ENCODE data around the gene PRKX. TPM values are rescaled to one million over a fixed set of nuclear protein-coding genes. Genes with fewer than 3 reads are reported as not detected.

The PRKX gene
- total and polyA plus RNA-seq, 2 of the 8 experiments (the other 6 are each of a cell fraction or from before 2014, with no cell fraction given) = 19.4 to 55.3 TPM

DNA sequence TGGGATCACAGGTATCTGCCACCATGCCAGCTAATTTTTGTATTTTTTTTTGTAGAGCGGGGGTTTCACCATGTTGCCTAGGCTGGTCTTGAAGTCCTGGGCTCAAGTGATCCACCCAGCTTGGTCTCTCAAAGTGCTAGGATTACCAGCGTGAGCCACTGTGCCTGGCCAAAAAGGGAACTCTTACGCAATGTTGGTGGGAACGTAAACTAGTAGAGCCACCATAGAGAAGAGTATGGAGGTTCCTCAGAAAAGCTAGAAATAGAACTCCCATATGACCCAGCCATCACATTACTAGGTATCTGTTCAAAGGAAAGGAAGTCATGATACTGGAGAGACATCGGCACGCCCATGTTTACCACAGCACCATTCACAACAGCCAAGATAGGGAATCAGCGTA lies 85.9 kb downstream of the PRKX start:
- POLR2A ChIA-PET (ENCODE audit: partially characterized antibody) = no interaction called here
- H3K27ac ChIP-seq (ENCODE audit: low read depth, low read length) = no peak overlapping the region
- H3K23me2 ChIP-seq (ENCODE audit: low read depth, low read length) = no peaks in the 10 kb centered on the region
- no peak overlapping the region for H2BK120ac ChIP-seq (replicated peaks; ENCODE audit: low read depth, low read length)
- no peak overlapping the region for H2AK5ac ChIP-seq (ENCODE audit: low read depth, low read length)
- CTCF ChIA-PET (ENCODE audit: partially characterized antibody) = no interaction called here
- H2BK15ac ChIP-seq (ENCODE audit: low read length) = no peak overlapping the region
- H3K18ac ChIP-seq (ENCODE audit: extremely low read depth, low read length) = no peak overlapping the region
- no peak overlapping the region for H3K4me2 ChIP-seq (ENCODE audit: insufficient read depth in 1 of 2, low read depth in 2 of 2, low read length in 2 of 2)
- no peak overlapping the region for H2BK12ac ChIP-seq (ENCODE audit: low read depth, low read length)
- no peak overlapping the region for H3K4me3 ChIP-seq (ENCODE audit: extremely low read depth in 1 of 4, insufficient read depth in 2 of 4, low read depth in 3 of 4, low read length in 4 of 4)
- DNase-seq (ENCODE audit: low read depth in 1 of 2, low spot score in 2 of 2) (no peak), FAIRE-seq (no peak)
- H3K4me1 ChIP-seq (replicated peaks in 1 of 4; ENCODE audit: control insufficient read depth in 3 of 4, insufficient read depth in 4 of 4, low read length in 3 of 4) = no peaks in the 10 kb centered on the region
- no peak overlapping the region for H3K23ac ChIP-seq (ENCODE audit: insufficient read length)
- no peak overlapping the region for H3K56ac ChIP-seq (replicated peaks; ENCODE audit: insufficient read length, low read depth, low read length)
- H2BK20ac ChIP-seq (ENCODE audit: low read length) = no peak overlapping the region
- H4K5ac ChIP-seq (ENCODE audit: insufficient read length, low read depth, low read length) = no peak overlapping the region
- H3K79me2 ChIP-seq (ENCODE audit: control insufficient read depth in 1 of 2, insufficient read depth in 2 of 2, low read length in 2 of 2) = no peaks in the 10 kb centered on the region
- no peaks in the 10 kb centered on the region for H3K27me3 ChIP-seq (replicated peaks in 1 of 4; ENCODE audit: control insufficient read depth in 3 of 4, extremely low read depth in 1 of 4, insufficient read depth in 3 of 4, low read length in 3 of 4)
- WGBS, 2 experiments (ENCODE audit: extremely low coverage in 1 of 2, insufficient coverage in 1 of 2, insufficient read length in 1 of 2, insufficient replicate concordance in 2 of 2, low coverage in 1 of 2, low lambda C conversion rate in 2 of 2, missing lambda C conversion rate in 1 of 2) = 95% methylated on average over 6 of the region's 7 CpGs; no CpG with 5 or more reads in 1 of the 2 experiments
- H3K9me3 ChIP-seq (ENCODE audit: insufficient read depth in 2 of 2, low read depth in 1 of 2, low read length in 1 of 2) = no peaks in the 10 kb centered on the region
- no peaks in the 10 kb centered on the region for H3K79me1 ChIP-seq (ENCODE audit: low read depth, low read length)
- H4K91ac ChIP-seq (replicated peaks; ENCODE audit: insufficient read length, low read length) = no peak overlapping the region
- no peak overlapping the region for H4K8ac ChIP-seq (ENCODE audit: extremely low read depth, insufficient read depth, low read length)
- H3K9ac ChIP-seq (replicated peaks in 1 of 4; ENCODE audit: extremely low read depth in 1 of 4, low read depth in 3 of 4, low read length in 3 of 4) = no peak overlapping the region
- H2BK5ac ChIP-seq (ENCODE audit: low read depth, low read length) = no peak overlapping the region
- H2AFZ ChIP-seq (ENCODE audit: low read length) = no peak overlapping the region
- no peak overlapping the region for H3K4ac ChIP-seq (replicated peaks; ENCODE audit: insufficient read length, low read depth, low read length)
- H4K20me1 ChIP-seq (replicated peaks in 1 of 2; ENCODE audit: control insufficient read depth in 1 of 2, insufficient read depth in 2 of 2, low read length in 2 of 2) = no peaks in the 10 kb centered on the region
- H3K36me3 ChIP-seq (ENCODE audit: control insufficient read depth in 2 of 4, insufficient read depth in 4 of 4, low read length in 3 of 4) = peaks cover 0 to 4% (median 1%) of the 10 kb centered on the region in 4 experiments; a peak in 3 of 8 replicates
- H3K14ac ChIP-seq (ENCODE audit: insufficient read length) = no peak overlapping the region
- TF ChIP-seq CEBPB (IDR thresholded peaks at IDR 0.05; ENCODE audit: low read depth, low read length) (no peak), JUN (IDR thresholded peaks at IDR 0.05; ENCODE audit: low read depth, low read length) (no peak), SP1 (IDR thresholded peaks at IDR 0.05; ENCODE audit: low read depth, low read length) (no peak), EP300 (IDR thresholded peaks at IDR 0.05; ENCODE audit: borderline replicate concordance in 1 of 2, low read depth in 2 of 2, low read length in 2 of 2) (no peak), BACH1 (IDR thresholded peaks at IDR 0.05; ENCODE audit: low read length) (no peak), SAP30 (IDR thresholded peaks at IDR 0.05; ENCODE audit: insufficient read depth, insufficient replicate concordance, low read length) (no peak), CTBP2 (IDR thresholded peaks at IDR 0.05; ENCODE audit: borderline replicate concordance, insufficient read depth, insufficient read length, low read length) (no peak), EZH2 (IDR thresholded peaks at IDR 0.05; ENCODE audit: low read depth, low read length, severe bottlenecking) (no peak), MAFK (IDR thresholded peaks at IDR 0.05; ENCODE audit: low read depth, low read length) (no peak), SIRT6 (IDR thresholded peaks at IDR 0.05; ENCODE audit: low read length) (no peak)
- TF ChIP-seq, protein P1, sequence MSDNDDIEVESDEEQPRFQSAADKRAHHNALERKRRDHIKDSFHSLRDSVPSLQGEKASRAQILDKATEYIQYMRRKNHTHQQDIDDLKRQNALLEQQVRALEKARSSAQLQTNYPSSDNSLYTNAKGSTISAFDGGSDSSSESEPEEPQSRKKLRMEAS (IDR thresholded peaks at IDR 0.05) = no peak
- TF ChIP-seq, protein P2, sequence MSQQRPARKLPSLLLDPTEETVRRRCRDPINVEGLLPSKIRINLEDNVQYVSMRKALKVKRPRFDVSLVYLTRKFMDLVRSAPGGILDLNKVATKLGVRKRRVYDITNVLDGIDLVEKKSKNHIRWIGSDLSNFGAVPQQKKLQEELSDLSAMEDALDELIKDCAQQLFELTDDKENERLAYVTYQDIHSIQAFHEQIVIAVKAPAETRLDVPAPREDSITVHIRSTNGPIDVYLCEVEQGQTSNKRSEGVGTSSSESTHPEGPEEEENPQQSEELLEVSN (IDR thresholded peaks at IDR 0.05) = no peak
- TF ChIP-seq, protein P3, sequence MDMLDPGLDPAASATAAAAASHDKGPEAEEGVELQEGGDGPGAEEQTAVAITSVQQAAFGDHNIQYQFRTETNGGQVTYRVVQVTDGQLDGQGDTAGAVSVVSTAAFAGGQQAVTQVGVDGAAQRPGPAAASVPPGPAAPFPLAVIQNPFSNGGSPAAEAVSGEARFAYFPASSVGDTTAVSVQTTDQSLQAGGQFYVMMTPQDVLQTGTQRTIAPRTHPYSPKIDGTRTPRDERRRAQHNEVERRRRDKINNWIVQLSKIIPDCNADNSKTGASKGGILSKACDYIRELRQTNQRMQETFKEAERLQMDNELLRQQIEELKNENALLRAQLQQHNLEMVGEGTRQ (IDR thresholded peaks at IDR 0.05; ENCODE audit: low read length) = no peak
